Natural killer cell (primary cell): ENCODE results near the gene GRB2. TPM values are rescaled to one million over a fixed set of nuclear protein-coding genes. Genes with fewer than 3 reads are reported as not detected.

Experiments
- ATAC-seq, 3 donors: fragments of 150-1000 bp in 2 of 3; fragments of 200-7000 bp in 1 of 3; cut with Tn5 transposase; 1 replicate in 1 of 3; 2 replicates in 2 of 3; pipeline ENCODE4 v1.10.0; 2021; ENCODE audit warnings: mild to moderate bottlenecking in 2 of 3, moderate library complexity in 2 of 3
- DNase-seq, 2 donors: peaks; one replicate each; pipeline versions ENCODE4 v3.0.0 to v3.0.0-alpha.2; 2013 to 2021; ENCODE audit warnings: mixed read lengths in 1 of 2
- H3K27ac ChIP-seq: one replicate; pipeline ENCODE4 v1.5.1; 2013; ENCODE audit warnings: mild to moderate bottlenecking, low read length
- H3K27me3 ChIP-seq: one replicate; pipeline ENCODE4 v1.6.1; 2013; ENCODE audit warnings: low read length; ENCODE audit not compliant: control insufficient read depth, insufficient read depth
- H3K36me3 ChIP-seq: one replicate; pipeline ENCODE4 v1.6.1; 2013; ENCODE audit warnings: low read length; ENCODE audit not compliant: control insufficient read depth, insufficient read depth
- H3K4me1 ChIP-seq: one replicate; pipeline ENCODE4 v1.6.1; 2013; ENCODE audit warnings: low read length; ENCODE audit not compliant: control insufficient read depth, insufficient read depth
- H3K4me3 ChIP-seq: one replicate; pipeline ENCODE4 v1.5.1; 2013; ENCODE audit warnings: low read length
- H3K9me3 ChIP-seq: one replicate; pipeline ENCODE4 v1.6.1; 2013; ENCODE audit warnings: low read length; ENCODE audit not compliant: control insufficient read depth, insufficient read depth
- H3K27ac Mint-ChIP-seq, 2 donors: one replicate each; pipeline ENCODE4 v1.8.0; 2022; ENCODE audit warnings: mild to moderate bottlenecking in 2 of 2, mixed read lengths in 2 of 2, moderate library complexity in 1 of 2
- H3K27me3 Mint-ChIP-seq, 2 donors: one replicate each; pipeline ENCODE4 v1.8.0; 2022; ENCODE audit warnings: low read depth in 2 of 2, mixed read lengths in 2 of 2
- H3K36me3 Mint-ChIP-seq: one replicate; pipeline ENCODE4 v1.8.0; 2022; ENCODE audit warnings: mixed read lengths
- H3K4me1 Mint-ChIP-seq, 2 donors: one replicate each; pipeline ENCODE4 v1.8.0; 2022; ENCODE audit warnings: mixed read lengths in 2 of 2
- H3K4me3 Mint-ChIP-seq: one replicate; pipeline ENCODE4 v1.8.0; 2022; ENCODE audit warnings: mild to moderate bottlenecking, moderate library complexity, mixed read lengths
- H3K9me3 Mint-ChIP-seq, 2 donors: one replicate each; pipeline ENCODE4 v1.8.0; 2022; ENCODE audit warnings: mixed read lengths in 2 of 2
- WGBS: methylation state at CpG from one replicate; pipeline ENCODE4 v1.1.7; 2013; ENCODE audit warnings: missing lambda C conversion rate; ENCODE audit not compliant: insufficient coverage; 5-methylcytosine and 5-hydroxymethylcytosine counted together
- intact Hi-C: fragments of 100-400 bp; cut with micrococcal nuclease; formaldehyde crosslinking; loops from one replicate; pipeline ENCODE4 v1.14.2; 2022
- total RNA-seq, 4 donors: library from RNA; stranded (reverse); fragments of 120-200 nt in 1 of 4; gene quantifications; one replicate each; pipeline versions ENCODE4 v1.2.3 to v1.2.4, GENCODE V29; 2013 to 2022
- TF ChIP-seq, protein P1 (sequence below): fragments of 200-600 bp; IDR thresholded peaks from one replicate; pipeline ENCODE4 v1.8.0; 2022; ENCODE audit warnings: antibody characterized with exemption

GRB2 gene
- total RNA-seq, 3 donors from 2014 or later (not counting 1 experiment from before 2014, with no cell fraction given), result 115 to 142 (median 116) TPM

DNA sequence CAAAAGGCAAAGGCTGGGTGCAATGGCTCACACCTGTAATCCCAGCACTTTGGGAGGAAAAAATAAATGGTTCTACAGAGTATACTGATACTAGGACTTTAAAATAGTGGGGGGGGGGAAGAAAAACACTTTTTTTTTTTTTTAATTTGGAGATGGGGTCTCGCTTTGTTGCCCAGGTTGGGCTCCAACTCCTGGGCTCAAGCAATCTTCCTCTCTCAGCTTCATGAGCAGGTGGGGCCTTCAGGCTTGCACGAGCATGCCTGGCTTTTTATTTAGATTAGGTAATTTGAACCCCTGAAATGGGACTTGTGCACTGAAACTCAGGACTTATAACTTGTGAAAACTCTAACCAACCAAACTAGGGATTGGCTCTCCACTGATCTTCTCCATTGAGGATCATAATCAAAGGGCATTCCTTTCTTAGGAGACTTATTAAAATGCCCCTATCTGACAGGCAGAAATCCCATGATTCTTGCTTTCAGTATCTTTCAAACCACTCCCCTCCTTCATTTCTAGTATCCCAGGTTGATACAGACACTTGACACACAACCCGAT lies 16.9 kb downstream of the GRB2 start:
- intact Hi-C loops, result no loop called here
- TF ChIP-seq, protein P1, sequence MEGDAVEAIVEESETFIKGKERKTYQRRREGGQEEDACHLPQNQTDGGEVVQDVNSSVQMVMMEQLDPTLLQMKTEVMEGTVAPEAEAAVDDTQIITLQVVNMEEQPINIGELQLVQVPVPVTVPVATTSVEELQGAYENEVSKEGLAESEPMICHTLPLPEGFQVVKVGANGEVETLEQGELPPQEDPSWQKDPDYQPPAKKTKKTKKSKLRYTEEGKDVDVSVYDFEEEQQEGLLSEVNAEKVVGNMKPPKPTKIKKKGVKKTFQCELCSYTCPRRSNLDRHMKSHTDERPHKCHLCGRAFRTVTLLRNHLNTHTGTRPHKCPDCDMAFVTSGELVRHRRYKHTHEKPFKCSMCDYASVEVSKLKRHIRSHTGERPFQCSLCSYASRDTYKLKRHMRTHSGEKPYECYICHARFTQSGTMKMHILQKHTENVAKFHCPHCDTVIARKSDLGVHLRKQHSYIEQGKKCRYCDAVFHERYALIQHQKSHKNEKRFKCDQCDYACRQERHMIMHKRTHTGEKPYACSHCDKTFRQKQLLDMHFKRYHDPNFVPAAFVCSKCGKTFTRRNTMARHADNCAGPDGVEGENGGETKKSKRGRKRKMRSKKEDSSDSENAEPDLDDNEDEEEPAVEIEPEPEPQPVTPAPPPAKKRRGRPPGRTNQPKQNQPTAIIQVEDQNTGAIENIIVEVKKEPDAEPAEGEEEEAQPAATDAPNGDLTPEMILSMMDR, result no peak
- 80% methylated on average over 3 of the region's 3 CpGs for WGBS
- no peak overlapping the region for H3K4me3 Mint-ChIP-seq
- H3K27me3 ChIP-seq, result no peaks in the 10 kb centered on the region
- peaks cover 21% of the 10 kb centered on the region for H3K36me3 ChIP-seq
- H3K27me3 Mint-ChIP-seq, result no peaks in the 10 kb centered on the region
- peaks cover 31% of the 10 kb centered on the region for H3K4me1 ChIP-seq
- no peak overlapping the region for H3K4me3 ChIP-seq
- H3K27ac Mint-ChIP-seq, result peak overlapping the region; percentile 79 to 84
- no peaks in the 10 kb centered on the region for H3K9me3 Mint-ChIP-seq
- peaks cover 52 to 57% of the 10 kb centered on the region in 2 donors for H3K4me1 Mint-ChIP-seq
- H3K36me3 Mint-ChIP-seq, result no peaks in the 10 kb centered on the region
- no peak overlapping the region for H3K27ac ChIP-seq
- ATAC-seq (no peak), DNase-seq (no peak)
- no peaks in the 10 kb centered on the region for H3K9me3 ChIP-seq

DNA sequence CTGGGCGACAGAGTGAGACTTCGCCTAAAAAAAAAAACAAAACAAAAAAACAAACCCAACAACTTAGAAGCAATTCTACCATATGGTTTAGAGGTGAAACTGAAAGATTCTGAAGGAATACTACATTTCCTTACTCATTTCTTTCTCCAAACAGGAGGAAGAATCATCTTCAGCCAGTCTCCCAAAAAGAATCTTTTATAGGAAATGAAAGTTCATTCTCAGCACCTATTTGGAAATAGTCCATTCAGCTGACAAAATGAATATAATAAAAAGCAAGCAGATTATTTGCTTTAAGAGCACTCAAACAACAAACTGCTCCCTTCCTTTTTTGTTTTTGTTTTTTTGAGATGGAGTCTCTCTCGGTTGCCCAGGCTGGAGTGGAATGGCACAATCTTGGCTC lies 17.7 kb downstream of the GRB2 start:
- H3K27ac ChIP-seq, result no peak overlapping the region
- no peaks in the 10 kb centered on the region for H3K27me3 ChIP-seq
- WGBS, result 100% methylated on average over 1 of the region's 3 CpGs
- peaks cover 31% of the 10 kb centered on the region for H3K4me1 ChIP-seq
- no peaks in the 10 kb centered on the region for H3K36me3 Mint-ChIP-seq
- no peaks in the 10 kb centered on the region for H3K27me3 Mint-ChIP-seq
- intact Hi-C loops, result no loop called here
- no peak overlapping the region for H3K4me3 Mint-ChIP-seq
- H3K36me3 ChIP-seq, result peaks cover 21% of the 10 kb centered on the region
- no peak for DNase-seq
- peaks cover 45 to 55% of the 10 kb centered on the region in 2 donors for H3K4me1 Mint-ChIP-seq
- peak overlapping the region; percentile 79 to 84 for H3K27ac Mint-ChIP-seq
- no peaks in the 10 kb centered on the region for H3K9me3 ChIP-seq
- H3K4me3 ChIP-seq, result no peak overlapping the region
- H3K9me3 Mint-ChIP-seq, result no peaks in the 10 kb centered on the region
- no peak for ATAC-seq
- TF ChIP-seq, protein P1, result no peak

DNA sequence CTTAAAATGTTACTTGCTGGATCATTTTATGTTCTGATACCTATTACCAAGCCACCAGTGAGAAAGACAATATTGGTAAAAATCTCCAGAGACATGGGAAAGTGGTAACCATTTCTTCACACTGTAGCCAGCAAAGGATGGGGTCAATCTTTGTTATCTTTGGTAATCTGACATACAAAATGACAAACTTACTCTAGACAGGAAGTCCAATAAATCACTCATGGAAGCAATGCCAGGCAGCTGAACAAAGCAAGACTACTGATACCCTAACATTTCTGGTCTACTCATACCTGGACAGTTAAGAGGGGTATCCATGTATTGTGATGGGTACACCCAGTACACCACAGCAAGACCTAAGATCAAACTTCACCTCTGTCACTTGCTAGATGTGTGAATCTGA lies 19.0 kb downstream of the GRB2 start:
- Histone ChIP-seq H3K27me3 (no peaks in the 10 kb centered on the region), H3K27ac (peak overlapping the region; percentile 34), H3K4me1 (peaks cover 34% of the 10 kb centered on the region), H3K4me3 (no peak overlapping the region), H3K36me3 (peaks cover 14% of the 10 kb centered on the region), H3K9me3 (no peaks in the 10 kb centered on the region)
- intact Hi-C loops, result no loop called here
- peak; percentile 39 to 75 (median 60) for ATAC-seq
- Mint-ChIP-seq H3K27ac (peak overlapping the region; percentile 79 to 84), H3K9me3 (no peaks in the 10 kb centered on the region), H3K27me3 (no peaks in the 10 kb centered on the region), H3K36me3 (no peaks in the 10 kb centered on the region), H3K4me3 (peak overlapping the region; percentile 61), H3K4me1 (peaks cover 37 to 47% of the 10 kb centered on the region in 2 donors)
- TF ChIP-seq, protein P1, result no peak
- no peak for DNase-seq

DNA sequence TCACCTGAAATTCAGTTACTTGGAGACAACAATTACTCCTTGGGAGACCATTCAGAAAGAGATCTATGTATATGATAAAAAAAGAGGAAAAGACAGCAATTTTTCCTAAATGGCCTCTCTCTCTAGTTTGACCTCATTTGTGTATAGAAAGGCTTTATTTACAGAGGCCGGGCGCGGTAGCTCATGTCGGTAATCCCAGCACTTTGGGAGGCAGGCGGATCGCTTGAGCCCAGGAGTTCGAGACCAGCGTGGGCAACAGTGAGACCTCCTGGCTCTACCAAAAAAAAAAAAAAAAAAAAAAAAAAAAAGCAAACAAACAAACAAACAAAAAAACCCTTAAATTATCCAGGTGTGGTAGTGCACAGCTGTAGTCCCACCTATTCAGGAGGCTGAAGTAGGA lies 20.7 kb downstream of the GRB2 start:
- H3K4me1 Mint-ChIP-seq, result peaks cover 36 to 46% of the 10 kb centered on the region in 2 donors

More for the DNA sequence above, 20.7 kb downstream of the GRB2 start:
- Mint-ChIP-seq H3K27me3 (no peaks in the 10 kb centered on the region), H3K27ac (peak overlapping the region in 1 of 2 donors; percentile 48), H3K9me3 (no peaks in the 10 kb centered on the region), H3K4me3 (no peak overlapping the region), H3K36me3 (no peaks in the 10 kb centered on the region)
- peaks cover 5% of the 10 kb centered on the region for H3K36me3 ChIP-seq
- ATAC-seq (no peak), DNase-seq (no peak)
- H3K4me3 ChIP-seq, result no peak overlapping the region
- no peaks in the 10 kb centered on the region for H3K27me3 ChIP-seq
- 100% methylated on average over 4 of the region's 8 CpGs for WGBS
- no peaks in the 10 kb centered on the region for H3K9me3 ChIP-seq
- H3K4me1 ChIP-seq, result peaks cover 34% of the 10 kb centered on the region
- TF ChIP-seq, protein P1, result no peak
- no peak overlapping the region for H3K27ac ChIP-seq
- intact Hi-C loops, result no loop called here
